ENCODE results near the gene OR51E1.

OR51E1 gene
- long read RNA-seq: 0 reads

GRCh38 chr11:4643682-4644081 is at the start of gene OR51E1:
OR51E1 (plus strand) TSS chr11:4643982; CDS start chr11:4652527, 8,545 bp downstream.
- DNase-seq (ENCODE audit: low read depth in 1 of 2, low spot score in 1 of 2): no peak

DNA sequence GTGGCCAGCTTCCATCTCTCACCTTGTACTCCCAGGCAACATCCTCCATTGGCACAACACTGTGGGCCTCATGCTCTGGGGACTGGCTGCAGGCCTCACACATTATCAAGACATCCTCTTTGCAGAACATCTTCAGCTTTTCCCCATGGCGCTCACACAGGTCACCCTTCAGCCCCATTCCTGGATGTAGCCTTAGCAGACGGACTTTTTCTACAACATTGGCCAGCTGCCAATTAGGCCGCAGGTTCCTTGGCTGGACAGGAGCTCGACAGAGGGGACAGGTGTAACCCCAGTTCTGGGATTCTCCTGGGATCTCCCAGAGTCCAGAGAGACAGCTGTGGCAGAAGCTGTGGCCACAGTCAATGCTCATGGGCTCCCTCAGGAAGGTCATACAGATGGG is 38.7 kb upstream of the OR51E1 start:
- no peak overlapping the region for H3K27ac ChIP-seq (replicated peaks)
- TF ChIP-seq GABPA (IDR thresholded peaks at IDR 0.05; ENCODE audit: low read depth) (no peak), POLR2AphosphoS5 (IDR thresholded peaks at IDR 0.05; ENCODE audit: low read depth) (no peak), CTCF (IDR thresholded peaks at IDR 0.05; ENCODE audit: insufficient read depth, low read length) (no peak), SPI1 (IDR thresholded peaks at IDR 0.05; ENCODE audit: borderline replicate concordance, low read depth) (no peak)
- TF ChIP-seq, protein P1, sequence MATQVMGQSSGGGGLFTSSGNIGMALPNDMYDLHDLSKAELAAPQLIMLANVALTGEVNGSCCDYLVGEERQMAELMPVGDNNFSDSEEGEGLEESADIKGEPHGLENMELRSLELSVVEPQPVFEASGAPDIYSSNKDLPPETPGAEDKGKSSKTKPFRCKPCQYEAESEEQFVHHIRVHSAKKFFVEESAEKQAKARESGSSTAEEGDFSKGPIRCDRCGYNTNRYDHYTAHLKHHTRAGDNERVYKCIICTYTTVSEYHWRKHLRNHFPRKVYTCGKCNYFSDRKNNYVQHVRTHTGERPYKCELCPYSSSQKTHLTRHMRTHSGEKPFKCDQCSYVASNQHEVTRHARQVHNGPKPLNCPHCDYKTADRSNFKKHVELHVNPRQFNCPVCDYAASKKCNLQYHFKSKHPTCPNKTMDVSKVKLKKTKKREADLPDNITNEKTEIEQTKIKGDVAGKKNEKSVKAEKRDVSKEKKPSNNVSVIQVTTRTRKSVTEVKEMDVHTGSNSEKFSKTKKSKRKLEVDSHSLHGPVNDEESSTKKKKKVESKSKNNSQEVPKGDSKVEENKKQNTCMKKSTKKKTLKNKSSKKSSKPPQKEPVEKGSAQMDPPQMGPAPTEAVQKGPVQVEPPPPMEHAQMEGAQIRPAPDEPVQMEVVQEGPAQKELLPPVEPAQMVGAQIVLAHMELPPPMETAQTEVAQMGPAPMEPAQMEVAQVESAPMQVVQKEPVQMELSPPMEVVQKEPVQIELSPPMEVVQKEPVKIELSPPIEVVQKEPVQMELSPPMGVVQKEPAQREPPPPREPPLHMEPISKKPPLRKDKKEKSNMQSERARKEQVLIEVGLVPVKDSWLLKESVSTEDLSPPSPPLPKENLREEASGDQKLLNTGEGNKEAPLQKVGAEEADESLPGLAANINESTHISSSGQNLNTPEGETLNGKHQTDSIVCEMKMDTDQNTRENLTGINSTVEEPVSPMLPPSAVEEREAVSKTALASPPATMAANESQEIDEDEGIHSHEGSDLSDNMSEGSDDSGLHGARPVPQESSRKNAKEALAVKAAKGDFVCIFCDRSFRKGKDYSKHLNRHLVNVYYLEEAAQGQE (IDR thresholded peaks at IDR 0.05; ENCODE audit: insufficient replicate concordance, low read depth): no peak
- H3K27me3 ChIP-seq (ENCODE audit: insufficient read depth, poor library complexity, severe bottlenecking): no peaks in the 10 kb centered on the region
- no peak for DNase-seq (ENCODE audit: low read depth in 1 of 2, low spot score in 1 of 2)
- H3K4me3 ChIP-seq (replicated peaks; ENCODE audit: insufficient read depth, low read length): no peak overlapping the region

More at GRCh38 chr11:4643682-4644081, at the start of gene OR51E1:
- no peak for TF ChIP-seq SPI1 (IDR thresholded peaks at IDR 0.05; ENCODE audit: borderline replicate concordance, low read depth)
- no peak for TF ChIP-seq CTCF (IDR thresholded peaks at IDR 0.05; ENCODE audit: insufficient read depth, low read length)
- no peak for TF ChIP-seq POLR2AphosphoS5 (IDR thresholded peaks at IDR 0.05; ENCODE audit: low read depth)
- no peak for TF ChIP-seq GABPA (IDR thresholded peaks at IDR 0.05; ENCODE audit: low read depth)
- TF ChIP-seq, protein P1 (IDR thresholded peaks at IDR 0.05; ENCODE audit: insufficient replicate concordance, low read depth): no peak
- Histone ChIP-seq H3K4me3 (replicated peaks; ENCODE audit: insufficient read depth, low read length) (no peak within 1 kb of the TSS), H3K27ac (replicated peaks) (no peak within 1 kb of the TSS), H3K27me3 (ENCODE audit: insufficient read depth, poor library complexity, severe bottlenecking) (peaks cover 2% of the 10 kb centered on the region)

DNA sequence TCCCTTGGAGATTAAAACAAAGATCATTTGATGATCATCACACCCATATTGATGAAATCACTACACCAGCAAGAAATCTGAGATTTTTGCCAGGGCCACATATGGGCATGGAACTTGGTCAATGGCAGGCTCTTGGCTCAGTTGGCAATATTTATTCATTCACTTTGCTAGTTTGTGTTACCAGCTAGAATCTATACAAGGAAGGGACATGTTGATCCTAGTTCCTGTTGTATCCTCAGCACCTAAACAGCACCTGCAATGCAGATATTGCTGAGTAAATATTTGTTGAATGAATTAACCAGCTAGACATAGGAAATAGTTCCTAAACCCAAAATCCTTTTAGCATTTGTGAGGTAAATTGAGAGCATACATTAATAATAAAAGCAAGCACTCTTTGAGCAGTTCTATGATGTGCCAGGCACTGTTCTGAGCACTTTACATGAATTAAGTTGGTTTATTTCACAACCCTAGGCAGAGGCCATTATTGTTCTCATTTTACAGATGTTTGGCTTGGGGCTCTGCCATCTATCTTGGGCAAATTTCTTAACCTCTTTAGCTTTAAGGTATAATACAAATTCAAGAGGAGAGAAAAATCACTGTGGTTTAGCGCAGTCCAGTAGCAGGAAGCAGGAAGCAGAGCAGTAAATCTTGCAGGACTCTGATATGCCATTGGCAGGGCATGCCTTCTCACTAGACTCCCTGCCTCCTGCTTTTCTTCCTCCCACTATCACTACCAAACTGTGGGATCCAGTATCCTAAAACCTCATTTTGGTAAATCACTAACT is 37.4 kb upstream of the OR51E1 start:
- DNase-seq (ENCODE audit: low read depth in 1 of 2, low spot score in 1 of 2): no peak
- Histone ChIP-seq H3K4me3 (replicated peaks; ENCODE audit: insufficient read depth, low read length) (no peak overlapping the region), H3K27ac (replicated peaks) (no peak overlapping the region), H3K27me3 (ENCODE audit: insufficient read depth, poor library complexity, severe bottlenecking) (no peaks in the 10 kb centered on the region)
- no peak for TF ChIP-seq GABPA (IDR thresholded peaks at IDR 0.05; ENCODE audit: low read depth)
- TF ChIP-seq POLR2AphosphoS5 (IDR thresholded peaks at IDR 0.05; ENCODE audit: low read depth): no peak
- TF ChIP-seq SPI1 (IDR thresholded peaks at IDR 0.05; ENCODE audit: borderline replicate concordance, low read depth): no peak
- TF ChIP-seq, protein P1 (IDR thresholded peaks at IDR 0.05; ENCODE audit: insufficient replicate concordance, low read depth): no peak
- no peak for TF ChIP-seq CTCF (IDR thresholded peaks at IDR 0.05; ENCODE audit: insufficient read depth, low read length)
